ENCODE measurements around the gene CYTH4.
"Not testable (repeated sequence)": the region's sequence is repeated elsewhere in the genome, so short reads cannot be mapped to it uniquely, and the experiment has no call there.

Gene CYTH4

GRCh38 chr22:37328538-37329237 lies 46.4 kb downstream of the CYTH4 start:
- H3K4me1 Mint-ChIP-seq; H3K9me3 Mint-ChIP-seq; H3K36me3 Mint-ChIP-seq (ENCODE audit: low read depth); DNase-seq; ATAC-seq; H3K27ac Mint-ChIP-seq; H3K4me3 Mint-ChIP-seq: not testable (repeated sequence)
- peaks cover 48% of the 10 kb centered on the region for H3K27me3 Mint-ChIP-seq

- no peak overlapping the region for H3K4me3 Mint-ChIP-seq
- no peaks in the 10 kb centered on the region for H3K36me3 Mint-ChIP-seq (ENCODE audit: low read depth)
- H3K9me3 Mint-ChIP-seq, result no peaks in the 10 kb centered on the region
- H3K27me3 Mint-ChIP-seq, result peaks cover 47% of the 10 kb centered on the region
- DNase-seq, result no peak
- H3K27ac Mint-ChIP-seq, result no peak overlapping the region
- peaks cover 7% of the 10 kb centered on the region for H3K4me1 Mint-ChIP-seq
- ATAC-seq, result no peak
These were observed 47.2 kb downstream of the CYTH4 start for GRCh38 chr22:37329238-37330140.

- Mint-ChIP-seq H3K4me1 (peaks cover 10% of the 10 kb centered on the region), H3K36me3 (ENCODE audit: low read depth) (no peaks in the 10 kb centered on the region), H3K4me3 (no peak overlapping the region), H3K27me3 (peaks cover 50% of the 10 kb centered on the region), H3K9me3 (no peaks in the 10 kb centered on the region), H3K27ac (no peak overlapping the region)
- peak; percentile 58 for DNase-seq
- ATAC-seq, result peak; percentile 75
These were observed 48.1 kb downstream of the CYTH4 start for GRCh38 chr22:37330200-37331033.

- H3K4me3 Mint-ChIP-seq, result no peak overlapping the region
- no peak for DNase-seq
- peaks cover 51% of the 10 kb centered on the region for H3K27me3 Mint-ChIP-seq
- no peaks in the 10 kb centered on the region for H3K9me3 Mint-ChIP-seq
- ATAC-seq, result peak; percentile 8
- peaks cover 11% of the 10 kb centered on the region for H3K4me1 Mint-ChIP-seq
- H3K36me3 Mint-ChIP-seq (ENCODE audit: low read depth), result no peaks in the 10 kb centered on the region
- no peak overlapping the region for H3K27ac Mint-ChIP-seq
These were observed 48.7 kb downstream of the CYTH4 start for GRCh38 chr22:37331034-37331428.

- H3K9me3 Mint-ChIP-seq, result no peaks in the 10 kb centered on the region
- H3K36me3 Mint-ChIP-seq (ENCODE audit: low read depth), result no peaks in the 10 kb centered on the region
- peaks cover 49% of the 10 kb centered on the region for H3K27me3 Mint-ChIP-seq
- DNase-seq, result no peak
- H3K4me3 Mint-ChIP-seq, result no peak overlapping the region
- H3K27ac Mint-ChIP-seq, result no peak overlapping the region
- H3K4me1 Mint-ChIP-seq, result peaks cover 11% of the 10 kb centered on the region
- no peak for ATAC-seq
These were observed 49.7 kb downstream of the CYTH4 start for GRCh38 chr22:37331856-37332536.

GRCh38 chr22:37333724-37334460 lies 51.6 kb downstream of the CYTH4 start:
- peak overlapping the region; percentile 8 for H3K4me3 Mint-ChIP-seq
- H3K9me3 Mint-ChIP-seq, result no peaks in the 10 kb centered on the region
- DNase-seq (no peak), ATAC-seq (no peak)
- H3K36me3 Mint-ChIP-seq (ENCODE audit: low read depth), result no peaks in the 10 kb centered on the region
- H3K27me3 Mint-ChIP-seq, result peaks cover 53% of the 10 kb centered on the region
- peaks cover 12% of the 10 kb centered on the region for H3K4me1 Mint-ChIP-seq
- no peak overlapping the region for H3K27ac Mint-ChIP-seq

GRCh38 chr22:37334461-37334858 lies 52.2 kb downstream of the CYTH4 start:
- Mint-ChIP-seq H3K9me3 (no peaks in the 10 kb centered on the region), H3K4me3 (no peak overlapping the region), H3K27me3 (peaks cover 49% of the 10 kb centered on the region), H3K36me3 (ENCODE audit: low read depth) (no peaks in the 10 kb centered on the region), H3K4me1 (peaks cover 12% of the 10 kb centered on the region), H3K27ac (no peak overlapping the region)
- DNase-seq (no peak), ATAC-seq (no peak)

- peaks cover 12% of the 10 kb centered on the region for H3K4me1 Mint-ChIP-seq
- no peak overlapping the region for H3K4me3 Mint-ChIP-seq
- H3K27me3 Mint-ChIP-seq, result peaks cover 49% of the 10 kb centered on the region
- H3K36me3 Mint-ChIP-seq (ENCODE audit: low read depth), result no peaks in the 10 kb centered on the region
- no peak for DNase-seq
- H3K9me3 Mint-ChIP-seq, result no peaks in the 10 kb centered on the region
- no peak for ATAC-seq
- H3K27ac Mint-ChIP-seq, result no peak overlapping the region
These were observed 52.8 kb downstream of the CYTH4 start for GRCh38 chr22:37334859-37335805.

GRCh38 chr22:37335806-37336199 lies 53.5 kb downstream of the CYTH4 start:
- Mint-ChIP-seq H3K36me3 (ENCODE audit: low read depth) (no peaks in the 10 kb centered on the region), H3K27ac (no peak overlapping the region), H3K4me3 (no peak overlapping the region), H3K27me3 (peaks cover 49% of the 10 kb centered on the region), H3K4me1 (peaks cover 10% of the 10 kb centered on the region), H3K9me3 (no peaks in the 10 kb centered on the region)
- DNase-seq (no peak), ATAC-seq (no peak)

GRCh38 chr22:37336579-37336978 lies 54.3 kb downstream of the CYTH4 start:
- Mint-ChIP-seq H3K9me3 (no peaks in the 10 kb centered on the region), H3K27ac (no peak overlapping the region), H3K27me3 (peaks cover 49% of the 10 kb centered on the region), H3K4me3 (no peak overlapping the region), H3K36me3 (ENCODE audit: low read depth) (no peaks in the 10 kb centered on the region), H3K4me1 (peaks cover 10% of the 10 kb centered on the region)
- ATAC-seq (no peak), DNase-seq (no peak)

GRCh38 chr22:37337204-37337943 lies 55.1 kb downstream of the CYTH4 start:
- Mint-ChIP-seq H3K36me3 (ENCODE audit: low read depth) (no peaks in the 10 kb centered on the region), H3K27ac (no peak overlapping the region), H3K4me1 (peaks cover 10% of the 10 kb centered on the region), H3K4me3 (no peak overlapping the region), H3K9me3 (no peaks in the 10 kb centered on the region), H3K27me3 (peaks cover 41% of the 10 kb centered on the region)
- ATAC-seq (no peak), DNase-seq (no peak)

GRCh38 chr22:37338539-37339246 lies 56.4 kb downstream of the CYTH4 start:
- DNase-seq (no peak), ATAC-seq (no peak)
- no peaks in the 10 kb centered on the region for H3K36me3 Mint-ChIP-seq (ENCODE audit: low read depth)
- no peak overlapping the region for H3K27ac Mint-ChIP-seq
- H3K4me1 Mint-ChIP-seq, result peaks cover 10% of the 10 kb centered on the region
- no peaks in the 10 kb centered on the region for H3K9me3 Mint-ChIP-seq
- H3K27me3 Mint-ChIP-seq, result peaks cover 30% of the 10 kb centered on the region
- no peak overlapping the region for H3K4me3 Mint-ChIP-seq
